Measurements from ENCODE around the gene KRT35. TPM values are rescaled to one million over a fixed set of nuclear protein-coding genes. Genes with fewer than 3 reads are reported as not detected.

Gene KRT35
- total RNA-seq, 1 experiment from 2014 or later, result not detected

- no peak for TF ChIP-seq CTCF (IDR thresholded peaks at IDR 0.05; ENCODE audit: unreplicated experiment)
- DNase-seq, result no peak
- Mint-ChIP-seq H3K9me3 (ENCODE audit: low read depth, unreplicated experiment) (no peaks in the 10 kb centered on the region), H3K4me1 (ENCODE audit: low read depth, unreplicated experiment) (no peaks in the 10 kb centered on the region), H3K4me3 (ENCODE audit: low read depth, unreplicated experiment) (no peak overlapping the region), H3K27ac (ENCODE audit: unreplicated experiment) (no peak overlapping the region), H3K27me3 (ENCODE audit: unreplicated experiment) (peaks cover 21% of the 10 kb centered on the region), H3K36me3 (ENCODE audit: insufficient read depth, unreplicated experiment) (no peaks in the 10 kb centered on the region)
- intact Hi-C loops (cut with micrococcal nuclease; ENCODE audit: unreplicated experiment), result no loop called here
- CTCF ChIA-PET, result interaction anchor here (0.6 kb wide), 1 partner anchor 63 kb away, joined by 3 read pairs; no protein-coding TSS in a partner anchor
- no TSS peak for BruUV-seq (replicated peaks)
Observed at GRCh38 chr17:41474863-41475262, 6.1 kb downstream of the KRT35 start.

- intact Hi-C loops (cut with micrococcal nuclease; ENCODE audit: unreplicated experiment), result no loop called here
- CTCF ChIA-PET, result no interaction called here
- BruUV-seq (replicated peaks), result no TSS peak
- no peak for TF ChIP-seq CTCF (IDR thresholded peaks at IDR 0.05; ENCODE audit: unreplicated experiment)
- DNase-seq, result no peak
- peaks cover 3% of the 10 kb centered on the region for H3K9me3 Mint-ChIP-seq (ENCODE audit: low read depth, unreplicated experiment)
- H3K27ac Mint-ChIP-seq (ENCODE audit: unreplicated experiment), result no peak overlapping the region
- peaks cover 13% of the 10 kb centered on the region for H3K4me1 Mint-ChIP-seq (ENCODE audit: low read depth, unreplicated experiment)
- peaks cover 18% of the 10 kb centered on the region for H3K27me3 Mint-ChIP-seq (ENCODE audit: unreplicated experiment)
- H3K36me3 Mint-ChIP-seq (ENCODE audit: insufficient read depth, unreplicated experiment), result peaks cover 5% of the 10 kb centered on the region
- H3K4me3 Mint-ChIP-seq (ENCODE audit: low read depth, unreplicated experiment), result no peak overlapping the region
Observed at GRCh38 chr17:41468346-41468745, 12.6 kb downstream of the KRT35 start.

GRCh38 chr17:41467561-41467960, 13.4 kb downstream of the KRT35 start:
- no peak for TF ChIP-seq CTCF (IDR thresholded peaks at IDR 0.05; ENCODE audit: unreplicated experiment)
- no TSS peak for BruUV-seq (replicated peaks)
- Mint-ChIP-seq H3K9me3 (ENCODE audit: low read depth, unreplicated experiment) (peaks cover 3% of the 10 kb centered on the region), H3K36me3 (ENCODE audit: insufficient read depth, unreplicated experiment) (peaks cover 5% of the 10 kb centered on the region), H3K27ac (ENCODE audit: unreplicated experiment) (no peak overlapping the region), H3K4me3 (ENCODE audit: low read depth, unreplicated experiment) (no peak overlapping the region), H3K4me1 (ENCODE audit: low read depth, unreplicated experiment) (peaks cover 13% of the 10 kb centered on the region), H3K27me3 (ENCODE audit: unreplicated experiment) (peaks cover 10% of the 10 kb centered on the region)
- intact Hi-C loops (cut with micrococcal nuclease; ENCODE audit: unreplicated experiment), result no loop called here
- CTCF ChIA-PET, result no interaction called here
- no peak for DNase-seq

GRCh38 chr17:41466988-41467387, 14.0 kb downstream of the KRT35 start, which contains the start of gene KRT32:
KRT32 (minus strand) TSS chr17:41467386; CDS start chr17:41467325, 61 bp downstream.
- peaks cover 5% of the 10 kb centered on the region for H3K36me3 Mint-ChIP-seq (ENCODE audit: insufficient read depth, unreplicated experiment)
- no peak within 1 kb of the TSS for H3K27ac Mint-ChIP-seq (ENCODE audit: unreplicated experiment)
- no peak for DNase-seq
- H3K9me3 Mint-ChIP-seq (ENCODE audit: low read depth, unreplicated experiment), result peaks cover 3% of the 10 kb centered on the region
- no peak for TF ChIP-seq CTCF (IDR thresholded peaks at IDR 0.05; ENCODE audit: unreplicated experiment)
- peaks cover 8% of the 10 kb centered on the region for H3K27me3 Mint-ChIP-seq (ENCODE audit: unreplicated experiment)
- no peak within 1 kb of the TSS for H3K4me3 Mint-ChIP-seq (ENCODE audit: low read depth, unreplicated experiment)
- CTCF ChIA-PET, result no interaction called here
- peaks cover 13% of the 10 kb centered on the region for H3K4me1 Mint-ChIP-seq (ENCODE audit: low read depth, unreplicated experiment)
- intact Hi-C loops (cut with micrococcal nuclease; ENCODE audit: unreplicated experiment), result no loop called here
- no TSS peak for BruUV-seq (replicated peaks)

All from Calu3 (cell line).